ENCODE data around the gene PAX9. TPM values are rescaled to one million over a fixed set of nuclear protein-coding genes. Genes with fewer than 3 reads are reported as not detected.
"Not testable (repeated sequence)": the region's sequence is repeated elsewhere in the genome, so short reads cannot be mapped to it uniquely, and the experiment has no call there.

The PAX9 gene
- total RNA-seq, 3 donors from 2014 or later, result 0.64 to 4.9 (median 1.3) TPM

- TF ChIP-seq POLR2A (IDR thresholded peaks at IDR 0.05), result no peak
- TF ChIP-seq CTCF (IDR thresholded peaks at IDR 0.05), result no peak
- no peak for TF ChIP-seq POLR2AphosphoS5 (IDR thresholded peaks at IDR 0.05)
- H3K4me3 ChIP-seq, result no peak overlapping the region
- no peaks in the 10 kb centered on the region for H3K36me3 ChIP-seq
- intact Hi-C loops (cut with DNase I; ENCODE audit: low total_unique reads), result no loop called here
- no peaks in the 10 kb centered on the region for H3K27me3 ChIP-seq
- no peaks in the 10 kb centered on the region for H3K4me1 ChIP-seq
- DNase-seq (ENCODE audit: low spot score in 2 of 2), result no peak
- H3K9me3 ChIP-seq, result no peaks in the 10 kb centered on the region
- no peak overlapping the region for H3K27ac ChIP-seq
Observed at GRCh38 chr14:36690311-36691040, 28.8 kb downstream of the PAX9 start.

GRCh38 chr14:36699420-36699819 is 37.8 kb downstream of the PAX9 start:
- intact Hi-C loops (cut with DNase I; ENCODE audit: low total_unique reads); H3K27ac ChIP-seq; H3K27me3 ChIP-seq; H3K36me3 ChIP-seq; H3K9me3 ChIP-seq; DNase-seq (ENCODE audit: low spot score in 2 of 2); H3K4me1 ChIP-seq; H3K4me3 ChIP-seq: not testable (repeated sequence)

GRCh38 chr14:36700651-36701050 is 39.0 kb downstream of the PAX9 start:
- TF ChIP-seq POLR2AphosphoS5 (IDR thresholded peaks at IDR 0.05) (no peak), POLR2A (IDR thresholded peaks at IDR 0.05) (no peak), CTCF (IDR thresholded peaks at IDR 0.05) (no peak)
- H3K27ac ChIP-seq, result no peak overlapping the region
- H3K27me3 ChIP-seq, result no peaks in the 10 kb centered on the region
- H3K4me3 ChIP-seq, result no peak overlapping the region
- H3K4me1 ChIP-seq, result no peaks in the 10 kb centered on the region
- intact Hi-C loops (cut with DNase I; ENCODE audit: low total_unique reads), result no loop called here
- no peaks in the 10 kb centered on the region for H3K36me3 ChIP-seq
- H3K9me3 ChIP-seq, result no peaks in the 10 kb centered on the region
- DNase-seq (ENCODE audit: low spot score in 2 of 2), result no peak

GRCh38 chr14:36701132-36701531 is 39.5 kb downstream of the PAX9 start:
- no peak for TF ChIP-seq CTCF (IDR thresholded peaks at IDR 0.05)
- no peak for DNase-seq (ENCODE audit: low spot score in 2 of 2)
- no peak overlapping the region for H3K27ac ChIP-seq
- intact Hi-C loops (cut with DNase I; ENCODE audit: low total_unique reads), result no loop called here
- H3K4me1 ChIP-seq, result no peaks in the 10 kb centered on the region
- no peaks in the 10 kb centered on the region for H3K27me3 ChIP-seq
- no peak overlapping the region for H3K4me3 ChIP-seq
- no peaks in the 10 kb centered on the region for H3K36me3 ChIP-seq
- no peaks in the 10 kb centered on the region for H3K9me3 ChIP-seq

- DNase-seq (ENCODE audit: low spot score in 2 of 2), result no peak
- Histone ChIP-seq H3K4me1 (no peaks in the 10 kb centered on the region), H3K27ac (no peak overlapping the region), H3K27me3 (no peaks in the 10 kb centered on the region), H3K4me3 (no peak overlapping the region), H3K36me3 (no peaks in the 10 kb centered on the region), H3K9me3 (no peaks in the 10 kb centered on the region)
- no peak for TF ChIP-seq CTCF (IDR thresholded peaks at IDR 0.05)
- TF ChIP-seq POLR2AphosphoS5 (IDR thresholded peaks at IDR 0.05), result no peak
- TF ChIP-seq POLR2A (IDR thresholded peaks at IDR 0.05), result no peak
- intact Hi-C loops (cut with DNase I; ENCODE audit: low total_unique reads), result no loop called here
Observed at GRCh38 chr14:36702474-36702873, 40.8 kb downstream of the PAX9 start.

- DNase-seq (ENCODE audit: low spot score in 2 of 2), result no peak
- Histone ChIP-seq H3K4me3 (no peak overlapping the region), H3K36me3 (no peaks in the 10 kb centered on the region), H3K9me3 (no peaks in the 10 kb centered on the region), H3K27me3 (no peaks in the 10 kb centered on the region), H3K4me1 (no peaks in the 10 kb centered on the region), H3K27ac (no peak overlapping the region)
- no peak for TF ChIP-seq POLR2AphosphoS5 (IDR thresholded peaks at IDR 0.05)
- TF ChIP-seq POLR2A (IDR thresholded peaks at IDR 0.05), result no peak
- no peak for TF ChIP-seq CTCF (IDR thresholded peaks at IDR 0.05)
- intact Hi-C loops (cut with DNase I; ENCODE audit: low total_unique reads), result no loop called here
Observed at GRCh38 chr14:36707570-36707969, 45.9 kb downstream of the PAX9 start.

Measured in breast epithelium (tissue), 4 donors.